ENCODE measurements around the gene CLEC4D.
"Not testable (repeated sequence)": the region's sequence is repeated elsewhere in the genome, so short reads cannot be mapped to it uniquely, and the experiment has no call there.

The CLEC4D gene

GRCh38 chr12:8513256-8513655 lies at the start of gene CLEC4D:
Gene CLEC4D (plus strand): TSS chr12:8513503. CDS start chr12:8513733, 230 bp downstream.
- no peak for DNase-seq

- no peak for DNase-seq
Measured at GRCh38 chr12:8465301-8465996, 47.9 kb upstream of the CLEC4D start.

GRCh38 chr12:8466241-8466640 lies 47.1 kb upstream of the CLEC4D start:
- no peak for DNase-seq

- DNase-seq: no peak
Measured at GRCh38 chr12:8471090-8471489, 42.2 kb upstream of the CLEC4D start.

GRCh38 chr12:8475508-8476203 lies 37.6 kb upstream of the CLEC4D start:
- DNase-seq: no peak

GRCh38 chr12:8482571-8483061 lies 30.7 kb upstream of the CLEC4D start:
- DNase-seq: no peak

- no peak for DNase-seq
Measured at GRCh38 chr12:8483079-8483478, 30.2 kb upstream of the CLEC4D start.

GRCh38 chr12:8491646-8492530 lies 21.4 kb upstream of the CLEC4D start:
- no peak for DNase-seq

- peak; percentile 31 to 50 for DNase-seq
Measured at GRCh38 chr12:8493084-8493483, 20.2 kb upstream of the CLEC4D start.

- DNase-seq: not testable (repeated sequence)
Measured at GRCh38 chr12:8495671-8496070, 17.6 kb upstream of the CLEC4D start.

- DNase-seq: not testable (repeated sequence)
Measured at GRCh38 chr12:8496074-8496473, 17.2 kb upstream of the CLEC4D start.

- DNase-seq: no peak
Measured at GRCh38 chr12:8499616-8500015, 13.7 kb upstream of the CLEC4D start.

GRCh38 chr12:8501720-8502119 lies 11.6 kb upstream of the CLEC4D start:
- DNase-seq: no peak

GRCh38 chr12:8504351-8504750 lies 9.0 kb upstream of the CLEC4D start:
- no peak for DNase-seq

- DNase-seq: no peak
Measured at GRCh38 chr12:8507596-8507995, 5.7 kb upstream of the CLEC4D start.

GRCh38 chr12:8508223-8508622 lies 5.1 kb upstream of the CLEC4D start:
- DNase-seq: no peak

GRCh38 chr12:8508910-8509841 lies 4.1 kb upstream of the CLEC4D start:
- no peak for DNase-seq

GRCh38 chr12:8517971-8518370 lies 4.7 kb downstream of the CLEC4D start:
- no peak for DNase-seq

- DNase-seq: no peak
Measured at GRCh38 chr12:8519171-8519570, 5.9 kb downstream of the CLEC4D start.

GRCh38 chr12:8527250-8528130 lies 14.2 kb downstream of the CLEC4D start:
- no peak for DNase-seq

- DNase-seq: no peak
Measured at GRCh38 chr12:8532045-8532444, 18.7 kb downstream of the CLEC4D start.
